Stimulated activated CD8-positive, alpha-beta memory T cell treated with anti-CD3 and anti-CD28 coated beads, Interleukin-15, amount 100 ng/mL, for 48 hours (primary cell): ENCODE data around the gene TRAK2.

ENCODE experiments used
- DNase-seq, 2 donors: peaks; one replicate each; pipeline ENCODE4 v3.0.0-alpha.2; 2020; ENCODE audit warnings: low read depth in 2 of 2

The TRAK2 gene

GRCh38 chr2:201363857-201364560 lies 87.2 kb downstream of the TRAK2 start:
- DNase-seq: no peak

GRCh38 chr2:201362396-201362795 lies 88.9 kb downstream of the TRAK2 start:
- no peak for DNase-seq

- no peak for DNase-seq
Observed at GRCh38 chr2:201361078-201361733, 90.1 kb downstream of the TRAK2 start.

GRCh38 chr2:201360256-201360655 lies 91.0 kb downstream of the TRAK2 start:
- no peak for DNase-seq

GRCh38 chr2:201358684-201359083 lies 92.6 kb downstream of the TRAK2 start:
- peak in 1 of 2 donors; percentile 3 for DNase-seq

GRCh38 chr2:201357221-201357620 lies 94.0 kb downstream of the TRAK2 start, which contains the start of gene FLACC1:
FLACC1 (minus strand) TSS chr2:201357345; CDS start chr2:201351404, 5,941 bp downstream.
- no peak for DNase-seq

GRCh38 chr2:201353116-201353515 lies 98.1 kb downstream of the TRAK2 start:
- no peak for DNase-seq

GRCh38 chr2:201350879-201351278 lies 100.4 kb downstream of the TRAK2 start:
- no peak for DNase-seq

GRCh38 chr2:201349601-201350000 lies 101.7 kb downstream of the TRAK2 start:
- DNase-seq: no peak

GRCh38 chr2:201348758-201349157 lies 102.5 kb downstream of the TRAK2 start:
- DNase-seq: no peak

- DNase-seq: no peak
Observed at GRCh38 chr2:201347138-201347537, 104.1 kb downstream of the TRAK2 start.

- no peak for DNase-seq
Observed at GRCh38 chr2:201345625-201346213, 105.5 kb downstream of the TRAK2 start.

GRCh38 chr2:201344663-201345366 lies 106.4 kb downstream of the TRAK2 start:
- no peak for DNase-seq

- no peak for DNase-seq
Observed at GRCh38 chr2:201343559-201343958, 107.7 kb downstream of the TRAK2 start.

GRCh38 chr2:201342923-201343322 lies 108.3 kb downstream of the TRAK2 start:
- DNase-seq: no peak

- DNase-seq: no peak
Observed at GRCh38 chr2:201329409-201329808, 121.8 kb downstream of the TRAK2 start.

- DNase-seq: no peak
Observed at GRCh38 chr2:201327678-201328077, 123.6 kb downstream of the TRAK2 start.
